NCI-H526 (cell line): ENCODE data around the gene ACSL5.
"Not testable (repeated sequence)": the region's sequence is repeated elsewhere in the genome, so short reads cannot be mapped to it uniquely, and the experiment has no call there.

Experiments used
- DNase-seq, 2 experiments: peaks; one replicate each; lab custom pipeline; 2025; lab: John Stamatoyannopoulos, UW

The ACSL5 gene

DNA sequence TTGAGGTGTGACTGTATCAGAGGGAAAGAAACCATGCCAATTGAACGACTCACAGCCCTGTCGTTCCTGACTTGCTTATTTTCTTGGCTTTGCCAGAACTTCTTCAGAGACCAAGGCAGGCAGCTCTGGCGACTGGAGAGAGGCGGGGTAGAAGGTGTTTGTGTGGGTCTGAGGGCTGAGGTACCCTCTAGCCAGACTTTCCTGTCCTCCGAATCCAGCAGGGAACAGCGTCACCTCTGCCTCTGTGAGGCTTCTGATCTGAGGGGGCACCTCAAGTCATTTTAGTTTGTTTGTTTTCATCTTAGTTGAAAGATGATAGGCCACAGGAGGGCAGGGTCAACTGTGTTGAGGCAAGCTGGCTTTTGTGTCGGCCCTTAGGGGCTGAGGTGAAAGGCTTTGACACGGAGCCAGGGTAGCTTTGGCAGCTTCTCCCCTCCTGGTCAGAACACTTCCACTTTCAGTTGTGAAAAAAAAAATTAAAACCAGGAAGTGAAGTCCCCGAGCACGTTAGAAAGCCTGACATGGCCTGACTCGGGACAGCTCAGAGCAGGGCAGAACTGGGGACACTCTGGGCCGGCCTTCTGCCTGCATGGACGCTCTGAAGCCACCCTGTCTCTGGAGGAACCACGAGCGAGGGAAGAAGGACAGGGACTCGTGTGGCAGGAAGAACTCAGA is 1.9 kb downstream of the ACSL5 start:
- DNase-seq = no peak

DNA sequence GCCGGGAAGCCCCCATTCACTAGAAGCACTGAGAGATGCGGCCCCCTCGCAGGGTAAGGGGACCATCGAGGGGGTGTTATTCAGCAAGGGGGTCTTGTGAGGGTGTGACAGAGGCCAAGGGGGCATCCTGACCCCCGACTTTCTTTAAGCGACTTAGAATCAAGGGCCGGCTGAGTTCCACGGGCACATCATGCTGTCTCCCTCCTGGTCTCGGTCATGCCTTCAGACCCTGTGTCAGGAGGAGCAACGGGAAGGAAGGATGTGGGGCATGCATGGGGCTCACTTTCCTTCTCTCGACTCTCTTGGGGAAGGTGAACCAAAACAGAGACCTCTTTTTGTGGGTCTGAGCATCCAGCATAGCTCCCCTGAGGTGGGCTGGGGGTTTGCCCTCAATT is 2.5 kb downstream of the ACSL5 start:
- no peak for DNase-seq

DNA sequence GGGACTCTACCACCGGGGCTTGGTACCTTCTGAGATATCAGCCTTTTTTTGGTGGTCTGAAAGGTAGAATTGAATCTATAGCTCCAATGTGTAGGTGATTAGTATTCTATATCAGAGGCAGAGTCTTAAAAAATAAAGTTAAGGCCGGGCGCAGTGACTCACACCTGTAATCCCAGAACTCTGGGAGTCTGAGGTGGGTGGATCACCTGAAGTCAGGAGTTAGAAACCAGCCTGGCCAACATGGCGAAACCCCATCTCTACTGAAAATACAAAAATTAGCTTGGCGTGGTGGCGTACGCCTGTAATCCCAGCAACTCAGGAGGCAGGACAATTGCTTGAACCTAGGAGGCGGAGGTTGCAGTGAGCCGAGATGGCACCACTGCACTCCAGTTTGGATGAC is 3.2 kb downstream of the ACSL5 start:
- DNase-seq = not testable (repeated sequence)

- DNase-seq = no peak
These were observed 5.8 kb downstream of the ACSL5 start for GRCh38 chr10:112379635-112380296.

DNA sequence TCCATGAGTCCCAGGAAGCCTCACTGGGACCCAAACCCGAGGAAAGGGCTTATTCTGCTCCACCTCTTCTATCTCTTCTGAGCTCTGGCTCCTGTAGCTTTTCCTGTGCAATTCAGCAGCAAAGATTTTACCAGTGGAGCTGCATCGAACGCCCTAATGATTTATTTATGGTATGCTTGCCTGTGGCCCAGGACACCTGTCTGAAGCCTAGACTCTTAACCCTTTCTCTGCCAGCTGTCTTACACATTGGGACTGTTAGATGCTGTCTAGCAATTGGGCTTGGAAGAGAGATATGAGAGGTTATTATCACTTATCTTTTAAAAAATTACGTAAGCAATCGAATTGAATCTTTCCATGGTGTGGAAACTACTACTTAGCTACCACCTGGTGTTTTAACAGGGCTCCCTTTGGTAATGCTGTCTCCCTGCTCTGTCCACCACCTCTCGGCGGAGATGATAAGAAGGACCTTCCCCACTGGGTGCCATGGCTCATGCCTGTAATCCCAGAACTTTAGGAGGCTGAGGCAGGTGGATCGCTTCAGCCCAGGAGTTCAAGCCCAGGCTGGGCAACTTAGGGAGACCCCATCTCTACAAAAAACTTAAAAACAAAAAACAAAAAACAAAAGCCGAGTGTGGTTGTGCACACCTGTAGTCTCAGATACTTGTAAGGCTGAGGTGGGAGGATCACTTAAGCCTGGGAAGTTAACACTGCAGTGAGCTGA is 8.8 kb downstream of the ACSL5 start:
- no peak for DNase-seq

DNA sequence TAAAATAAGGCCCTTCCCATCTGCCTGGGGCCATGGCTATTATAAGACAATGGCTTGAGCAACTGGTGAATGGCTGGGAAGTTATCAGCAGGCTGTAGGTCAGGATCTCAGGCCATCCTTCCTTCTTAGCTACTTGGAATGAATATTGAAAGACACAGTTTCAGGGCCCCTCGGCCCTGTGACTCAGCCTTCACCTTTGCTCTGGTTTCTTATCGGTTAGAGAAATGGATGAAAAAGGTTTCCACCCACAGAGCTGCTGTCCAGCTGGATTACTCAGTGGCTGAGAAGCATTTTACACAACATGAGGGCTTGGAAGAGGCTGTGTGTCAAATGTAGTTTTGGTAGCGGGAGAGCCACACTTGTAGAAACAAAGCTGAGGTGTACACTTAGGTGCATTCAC is 9.4 kb downstream of the ACSL5 start:
- no peak for DNase-seq

GRCh38 chr10:112384141-112384540 is 10.2 kb downstream of the ACSL5 start:
- DNase-seq = no peak

DNA sequence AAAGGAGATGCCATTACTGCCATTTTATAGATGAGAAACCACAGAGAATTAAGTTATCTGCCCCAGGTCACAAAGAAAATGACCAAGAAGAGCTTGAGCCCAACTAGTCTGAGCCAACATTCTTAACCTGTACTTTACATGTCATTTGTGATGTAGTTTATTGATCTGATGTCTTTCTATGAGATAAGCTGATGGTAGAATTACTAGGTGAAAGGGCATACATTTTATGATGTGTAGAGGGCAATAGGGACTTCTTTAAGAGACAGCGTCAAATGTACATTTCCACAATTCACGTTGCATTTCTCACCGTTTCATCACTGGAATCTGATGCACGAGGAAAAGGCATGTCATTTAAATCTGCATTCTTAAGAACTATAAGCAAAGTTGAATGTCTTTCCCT is 11.3 kb downstream of the ACSL5 start:
- no peak for DNase-seq

DNA sequence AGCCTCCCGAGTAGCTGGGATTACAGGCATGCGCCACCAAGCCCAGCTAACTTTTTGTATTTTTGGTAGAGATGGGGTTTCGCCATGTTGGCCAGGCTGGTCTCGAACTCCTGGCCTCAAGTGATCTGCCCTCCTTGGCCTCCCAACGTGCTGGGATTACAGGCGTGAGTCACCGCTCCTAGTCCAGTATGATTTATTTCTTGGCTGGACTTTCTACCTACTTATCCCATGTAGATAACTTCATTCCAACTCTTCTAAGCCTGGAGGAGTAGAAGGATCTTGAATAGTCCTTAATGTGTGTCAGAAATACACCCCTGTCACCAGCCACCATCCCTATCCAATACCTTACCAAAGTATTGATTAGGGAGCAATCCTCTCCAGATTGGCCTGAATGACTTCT is 14.1 kb downstream of the ACSL5 start:
- not testable (repeated sequence) for DNase-seq

DNA sequence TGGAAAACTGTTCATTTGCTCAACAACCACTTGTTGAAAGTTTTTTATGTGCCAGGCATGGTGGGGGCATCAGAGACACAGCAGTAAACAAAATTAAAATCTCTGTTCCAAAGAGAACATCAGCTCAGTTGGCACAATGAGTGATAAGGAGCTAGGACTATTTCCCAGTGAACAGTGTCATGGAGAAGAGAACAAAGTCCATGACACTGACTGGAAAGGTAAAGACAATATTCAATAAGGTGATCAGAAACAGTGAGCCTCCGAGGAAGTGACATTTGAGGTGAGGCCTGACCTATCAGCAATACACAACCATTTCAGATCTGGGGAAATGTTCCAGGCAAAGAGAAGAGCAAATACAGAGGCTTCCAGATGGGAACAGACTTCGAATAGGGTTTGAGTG is 14.6 kb downstream of the ACSL5 start:
- no peak for DNase-seq

GRCh38 chr10:112389271-112389822 is 15.4 kb downstream of the ACSL5 start:
- DNase-seq = no peak

GRCh38 chr10:112390125-112390703 is 16.3 kb downstream of the ACSL5 start:
- no peak for DNase-seq

GRCh38 chr10:112393341-112393740 is 19.4 kb downstream of the ACSL5 start:
- DNase-seq = no peak

DNA sequence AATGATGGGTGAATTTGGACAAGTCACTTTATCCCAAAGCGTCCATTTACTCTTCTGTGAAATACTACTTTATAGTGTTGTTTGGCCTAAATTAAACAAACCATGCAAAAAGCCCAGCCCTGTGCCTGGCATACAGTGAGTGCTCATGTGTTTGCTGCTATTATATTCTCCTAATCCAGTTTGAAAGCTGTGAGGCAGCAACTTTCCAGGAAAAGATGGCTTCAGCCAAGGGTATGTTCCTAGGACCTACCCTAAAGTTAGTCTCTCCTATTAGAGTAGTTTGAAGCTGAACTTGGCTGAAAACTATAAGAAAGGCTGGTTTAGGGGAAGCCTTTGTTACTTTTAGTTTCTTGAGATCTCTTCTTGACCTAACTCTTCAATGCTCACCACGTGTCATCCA is 19.9 kb downstream of the ACSL5 start:
- DNase-seq = no peak

DNA sequence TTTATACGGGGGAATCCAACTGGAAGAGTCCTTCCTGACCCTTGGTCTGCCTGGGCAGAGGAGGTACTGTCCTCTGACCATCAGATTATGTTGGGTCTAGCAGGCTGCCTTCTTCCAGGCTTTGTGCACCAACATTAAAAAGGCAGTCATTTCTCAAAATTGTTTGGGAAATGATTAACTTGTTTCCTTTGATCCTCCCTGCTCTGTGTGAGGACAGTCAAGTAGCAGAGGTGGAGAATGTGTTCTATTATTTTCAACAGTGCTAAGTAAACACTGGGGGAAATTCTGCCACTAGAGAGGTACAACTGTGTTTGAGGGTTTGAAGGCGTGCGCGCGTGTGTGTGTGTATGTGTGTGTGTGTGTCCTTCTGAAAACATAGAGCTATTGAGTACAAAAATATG is 20.6 kb downstream of the ACSL5 start:
- no peak for DNase-seq

DNA sequence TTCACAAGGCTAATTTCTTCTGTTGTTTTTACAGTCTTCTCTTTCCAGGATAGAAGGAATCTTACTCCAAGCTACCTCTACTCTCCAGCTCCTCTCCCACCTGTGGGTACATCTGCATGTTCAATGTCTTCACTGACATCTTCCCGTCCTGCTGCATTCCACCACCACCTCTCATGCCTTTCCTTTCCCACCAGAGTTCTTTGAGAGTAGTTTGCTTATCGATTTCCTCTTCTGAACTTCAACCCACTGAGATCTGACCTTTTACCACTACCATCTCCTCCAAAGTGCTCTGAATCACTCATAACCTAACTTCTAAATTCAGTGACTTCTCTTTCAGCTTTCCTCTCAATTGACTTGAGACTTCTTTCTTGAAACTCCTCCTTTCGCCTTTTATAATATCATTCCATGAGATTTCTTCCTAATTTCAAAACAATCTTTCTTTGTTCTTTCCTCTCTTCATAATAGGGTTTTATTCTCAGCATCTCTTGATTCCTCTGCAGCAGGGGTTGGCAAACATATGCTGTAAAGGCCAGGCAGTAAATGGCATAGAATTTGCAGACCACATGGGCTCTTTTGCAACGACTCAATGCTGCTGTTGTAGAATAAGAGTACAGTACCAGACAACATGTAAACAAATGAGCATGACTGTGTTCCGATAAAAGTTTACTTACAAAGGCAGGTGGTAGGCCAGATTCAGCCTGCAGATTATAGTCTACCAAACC is 22.1 kb downstream of the ACSL5 start:
- DNase-seq = no peak

- no peak for DNase-seq
These were observed 23.7 kb downstream of the ACSL5 start for GRCh38 chr10:112397592-112397991.

- no peak for DNase-seq
These were observed 29.0 kb downstream of the ACSL5 start for GRCh38 chr10:112402917-112403316.

- no peak for DNase-seq
These were observed 30.7 kb downstream of the ACSL5 start for GRCh38 chr10:112404617-112405016.

DNA sequence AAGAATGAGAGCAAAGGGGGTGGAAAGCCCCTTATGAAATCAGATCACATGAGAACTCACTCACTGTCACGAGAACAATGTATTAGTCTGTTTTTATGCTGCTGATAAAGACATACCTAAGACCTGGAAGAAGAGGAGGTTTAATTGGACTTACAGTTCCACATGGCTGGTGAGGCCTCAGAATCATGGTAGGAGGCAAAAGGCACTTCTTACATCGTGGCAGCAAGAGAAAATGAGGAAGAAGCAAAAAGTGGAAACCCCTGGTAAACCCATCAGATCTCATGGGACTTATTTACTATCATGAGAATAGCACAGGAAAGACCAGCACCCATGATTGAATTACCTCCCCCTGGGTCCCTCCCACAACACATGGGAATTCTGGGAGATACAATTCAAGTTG is 32.9 kb downstream of the ACSL5 start:
- not testable (repeated sequence) for DNase-seq

GRCh38 chr10:112407696-112408095 is 33.8 kb downstream of the ACSL5 start:
- DNase-seq = no peak

- no peak for DNase-seq
These were observed 35.4 kb downstream of the ACSL5 start for GRCh38 chr10:112409299-112409698.
